Aorta (tissue), 5 donors: ENCODE measurements around the gene NIPAL3. TPM values are rescaled to one million over a fixed set of nuclear protein-coding genes. Genes with fewer than 3 reads are reported as not detected.

Source experiments
- ATAC-seq: fragments of 200-7000 bp; cut with Tn5 transposase; one replicate; pipeline ENCODE4 v1.9.1; 2022; ENCODE audit warnings: moderate library complexity; ENCODE audit not compliant: low FRiP score
- DNase-seq, 2 donors: peaks; one replicate each; pipeline ENCODE4 v3.0.0-alpha.2; 2020
- H3K27ac ChIP-seq, 2 donors: one replicate each; pipeline ENCODE4 v1.5.1; 2013; ENCODE audit warnings: low read length in 2 of 2, mild to moderate bottlenecking in 2 of 2, moderate library complexity in 2 of 2, control low read depth in 1 of 2, inconsistent platforms in 1 of 2, low read depth in 1 of 2
- H3K27me3 ChIP-seq, 2 donors: one replicate each; pipeline ENCODE4 v1.6.1; 2013; ENCODE audit warnings: control low read depth in 1 of 2, low read length in 1 of 2, mild to moderate bottlenecking in 1 of 2, moderate library complexity in 1 of 2; ENCODE audit not compliant: insufficient read depth in 2 of 2, control insufficient read depth in 1 of 2
- H3K36me3 ChIP-seq, 2 donors: one replicate each; pipeline ENCODE4 v1.6.1; 2013; ENCODE audit warnings: control low read depth in 1 of 2, low read length in 1 of 2, mild to moderate bottlenecking in 1 of 2; ENCODE audit not compliant: insufficient read depth in 2 of 2, control insufficient read depth in 1 of 2
- H3K4me1 ChIP-seq, 2 donors: one replicate each; pipeline ENCODE4 v1.6.1; 2013; ENCODE audit warnings: low read length in 2 of 2, control low read depth in 1 of 2, mild to moderate bottlenecking in 1 of 2, moderate library complexity in 1 of 2; ENCODE audit not compliant: insufficient read depth in 2 of 2, control insufficient read depth in 1 of 2
- H3K4me3 ChIP-seq, 2 donors: one replicate each; pipeline ENCODE4 v1.5.1; 2013; ENCODE audit warnings: low read length in 2 of 2, control low read depth in 1 of 2, mild to moderate bottlenecking in 1 of 2
- H3K9me3 ChIP-seq: one replicate; pipeline ENCODE4 v1.6.1; 2013; ENCODE audit warnings: mild to moderate bottlenecking, low read length; ENCODE audit not compliant: control insufficient read depth
- WGBS, 2 donors: extraction: QIAGEN DNeasy Blood & Tissue Kit; methylation state at CpG; one replicate each; pipeline ENCODE4 v1.1.7; 2013; 5-methylcytosine and 5-hydroxymethylcytosine counted together
- intact Hi-C, 2 donors: fragments of 100-400 bp; cut with DNase I; formaldehyde crosslinking; loops; one replicate each; pipeline versions ENCODE4 v1.14.2 to v1.15.0; 2022
- polyA plus RNA-seq, 2 donors: library from polyadenylated mRNA; stranded (reverse); fragments of 200-250 nt; gene quantifications; one replicate each; pipeline ENCODE4 v1.2.3, GENCODE V29; 2013
- total RNA-seq, 2 donors: library from RNA; stranded (reverse); fragmentation: NEBNext Ultra II Directional; extraction: Animal tissue kit (Norgen Biotek cat#: 25700); gene quantifications; one replicate each; pipeline ENCODE4 v1.2.1, GENCODE V29; 2021
- donor health status: healthy with polysubstance abuse.
- donor health status: Bipolar disorder and iron deficiency.
- donor health status: DM: no; HTN: no; CAD: no.
- donor health status: DM: no; HTN: no; CAD: no.
- donor health status: DM: yes; HTN: yes; CAD: no.

NIPAL3 gene
- total and polyA plus RNA-seq, 4 donors, result 6.3 to 13.0 (median 8.2) TPM

- 13 to 29% methylated on average over 25 to 53 of the region's 53 CpGs for WGBS, 2 donors
- Histone ChIP-seq H3K27me3 (no peaks in the 10 kb centered on the region), H3K36me3 (no peaks in the 10 kb centered on the region), H3K4me3 (peak overlapping the region; percentile 55 to 87), H3K9me3 (no peaks in the 10 kb centered on the region), H3K4me1 (no peaks in the 10 kb centered on the region), H3K27ac (no peak overlapping the region)
- DNase-seq (no peak), ATAC-seq (no peak)
- intact Hi-C loops, result no loop called here
Measured at GRCh38 chr1:24503059-24503751, 87.6 kb downstream of the NIPAL3 start.

GRCh38 chr1:24503870-24504523, 88.4 kb downstream of the NIPAL3 start:
- intact Hi-C loops, result no loop called here
- Histone ChIP-seq H3K9me3 (no peaks in the 10 kb centered on the region), H3K4me3 (no peak overlapping the region), H3K27me3 (no peaks in the 10 kb centered on the region), H3K4me1 (no peaks in the 10 kb centered on the region), H3K36me3 (no peaks in the 10 kb centered on the region), H3K27ac (no peak overlapping the region)
- 90 to 94% methylated on average over 7 of the region's 7 CpGs for WGBS, 2 donors
- DNase-seq (no peak), ATAC-seq (no peak)

GRCh38 chr1:24504560-24504959, 89.0 kb downstream of the NIPAL3 start:
- DNase-seq (no peak), ATAC-seq (no peak)
- no peaks in the 10 kb centered on the region for H3K9me3 ChIP-seq
- H3K27ac ChIP-seq, result no peak overlapping the region
- no peaks in the 10 kb centered on the region for H3K27me3 ChIP-seq
- H3K4me3 ChIP-seq, result no peak overlapping the region
- no peaks in the 10 kb centered on the region for H3K36me3 ChIP-seq
- 95 to 96% methylated on average over 4 of the region's 4 CpGs for WGBS, 2 donors
- intact Hi-C loops, result no loop called here
- no peaks in the 10 kb centered on the region for H3K4me1 ChIP-seq

GRCh38 chr1:24505816-24506215, 90.2 kb downstream of the NIPAL3 start:
- no peaks in the 10 kb centered on the region for H3K27me3 ChIP-seq
- no peak overlapping the region for H3K27ac ChIP-seq
- H3K9me3 ChIP-seq, result no peaks in the 10 kb centered on the region
- ATAC-seq (no peak), DNase-seq (no peak)
- no peaks in the 10 kb centered on the region for H3K4me1 ChIP-seq
- intact Hi-C loops, result no loop called here
- 84 to 91% methylated on average over 4 of the region's 4 CpGs for WGBS, 2 donors
- H3K4me3 ChIP-seq, result no peak overlapping the region
- H3K36me3 ChIP-seq, result no peaks in the 10 kb centered on the region

GRCh38 chr1:24506691-24507381, 91.2 kb downstream of the NIPAL3 start:
- 90 to 91% methylated on average over 5 of the region's 5 CpGs for WGBS, 2 donors
- Histone ChIP-seq H3K4me3 (no peak overlapping the region), H3K4me1 (no peaks in the 10 kb centered on the region), H3K9me3 (no peaks in the 10 kb centered on the region), H3K27ac (no peak overlapping the region), H3K36me3 (no peaks in the 10 kb centered on the region), H3K27me3 (no peaks in the 10 kb centered on the region)
- ATAC-seq, result no peak
- no peak for DNase-seq
- intact Hi-C loops, result no loop called here

- Histone ChIP-seq H3K27ac (no peak overlapping the region), H3K4me3 (no peak overlapping the region), H3K36me3 (no peaks in the 10 kb centered on the region), H3K4me1 (no peaks in the 10 kb centered on the region), H3K9me3 (no peaks in the 10 kb centered on the region), H3K27me3 (no peaks in the 10 kb centered on the region)
- intact Hi-C loops, result no loop called here
- ATAC-seq (no peak), DNase-seq (no peak)
- WGBS, 2 donors, result 93 to 96% methylated on average over 5 of the region's 5 CpGs
Measured at GRCh38 chr1:24507405-24507804, 91.8 kb downstream of the NIPAL3 start.

- WGBS, 2 donors, result 98 to 99% methylated on average over 5 of the region's 5 CpGs
- intact Hi-C loops, result no loop called here
- DNase-seq (no peak), ATAC-seq (no peak)
- H3K36me3 ChIP-seq, result no peaks in the 10 kb centered on the region
- no peaks in the 10 kb centered on the region for H3K4me1 ChIP-seq
- H3K27ac ChIP-seq, result no peak overlapping the region
- no peak overlapping the region for H3K4me3 ChIP-seq
- H3K27me3 ChIP-seq, result no peaks in the 10 kb centered on the region
- no peaks in the 10 kb centered on the region for H3K9me3 ChIP-seq
Measured at GRCh38 chr1:24508911-24509310, 93.3 kb downstream of the NIPAL3 start.

GRCh38 chr1:24513706-24514105, 98.1 kb downstream of the NIPAL3 start:
- Histone ChIP-seq H3K4me3 (no peak overlapping the region), H3K27me3 (no peaks in the 10 kb centered on the region), H3K27ac (no peak overlapping the region), H3K9me3 (no peaks in the 10 kb centered on the region), H3K4me1 (no peaks in the 10 kb centered on the region), H3K36me3 (no peaks in the 10 kb centered on the region)
- WGBS, 2 donors, result 61% methylated on average over 2 of the region's 2 CpGs
- DNase-seq, result no peak
- no peak for ATAC-seq
- intact Hi-C loops, result no loop called here

GRCh38 chr1:24514946-24515345, 99.3 kb downstream of the NIPAL3 start:
- H3K4me1 ChIP-seq, result no peaks in the 10 kb centered on the region
- H3K36me3 ChIP-seq, result no peaks in the 10 kb centered on the region
- intact Hi-C loops, result no loop called here
- H3K27ac ChIP-seq, result no peak overlapping the region
- whole genome bisulfite sequencing, 2 donors, result 94 to 95% methylated on average over 5 of the region's 5 CpGs
- H3K9me3 ChIP-seq, result no peaks in the 10 kb centered on the region
- no peaks in the 10 kb centered on the region for H3K27me3 ChIP-seq
- no peak for ATAC-seq
- DNase-seq, result no peak
- no peak overlapping the region for H3K4me3 ChIP-seq
